Astrocyte (in vitro differentiated cells and primary cell): ENCODE data around the gene TMEM184A. TPM values are rescaled to one million over a fixed set of nuclear protein-coding genes. Genes with fewer than 3 reads are reported as not detected.

Experiments
- DNase-seq: peaks from one replicate; pipeline ENCODE4 v3.0.0-alpha.2; 2010; ENCODE audit warnings: low read depth
- FAIRE-seq: peaks from 2 replicates; lab custom pipeline; 2011; peaks lifted over from hg19 to GRCh38; lab: Jason Lieb, UNC
- H2AFZ ChIP-seq: 2 replicates; pipeline ENCODE4 v1.6.0; 2012; ENCODE audit warnings: low read depth, low read length, inconsistent platforms
- H3K27ac ChIP-seq: 2 replicates; pipeline ENCODE4 v1.5.1; 2011; ENCODE audit warnings: low read depth, low read length, inconsistent platforms
- H3K27me3 ChIP-seq: 2 replicates; pipeline ENCODE4 v1.6.0; 2011; ENCODE audit warnings: low read length, inconsistent platforms; ENCODE audit not compliant: insufficient read depth
- H3K36me3 ChIP-seq: 2 replicates; pipeline ENCODE4 v1.5.1; 2011; ENCODE audit warnings: low read length, inconsistent platforms; ENCODE audit not compliant: insufficient read depth
- H3K4me1 ChIP-seq: 2 replicates; pipeline ENCODE4 v1.5.1; 2011; ENCODE audit warnings: low read length, inconsistent platforms; ENCODE audit not compliant: insufficient read depth
- H3K4me2 ChIP-seq: 2 replicates; pipeline ENCODE4 v1.6.0; 2012; ENCODE audit warnings: low read length, inconsistent platforms
- H3K4me3 ChIP-seq: 2 replicates; pipeline ENCODE4 v1.5.1; 2011; ENCODE audit warnings: low read depth, mild to moderate bottlenecking, low read length, inconsistent platforms; ENCODE audit not compliant: insufficient read depth
- H3K79me2 ChIP-seq: 2 replicates; pipeline ENCODE4 v1.6.0; 2012; ENCODE audit warnings: mild to moderate bottlenecking, low read length, inconsistent platforms; ENCODE audit not compliant: insufficient read depth
- H3K9ac ChIP-seq: 2 replicates; pipeline ENCODE4 v1.6.0; 2012; ENCODE audit warnings: mild to moderate bottlenecking, low read length, inconsistent platforms
- H3K9me3 ChIP-seq: 2 replicates; pipeline ENCODE4 v1.5.1; 2012; ENCODE audit warnings: low read depth, mild to moderate bottlenecking, low read length, inconsistent platforms; ENCODE audit not compliant: insufficient read depth
- H4K20me1 ChIP-seq: 2 replicates; pipeline ENCODE4 v1.6.0; 2012; ENCODE audit warnings: low read length, inconsistent platforms; ENCODE audit not compliant: insufficient read depth
- H3K27ac Mint-ChIP-seq: one replicate; pipeline ENCODE4 v1.8.0; 2021; ENCODE audit warnings: mild to moderate bottlenecking, mixed read lengths; ENCODE audit not compliant: unreplicated experiment
- H3K27me3 Mint-ChIP-seq: one replicate; pipeline ENCODE4 v1.8.0; 2021; ENCODE audit warnings: low read depth, mixed read lengths; ENCODE audit not compliant: unreplicated experiment
- H3K36me3 Mint-ChIP-seq: one replicate; pipeline ENCODE4 v1.8.0; 2021; ENCODE audit warnings: low read depth, mixed read lengths; ENCODE audit not compliant: unreplicated experiment
- H3K4me1 Mint-ChIP-seq: one replicate; pipeline ENCODE4 v1.8.0; 2021; ENCODE audit warnings: low read depth, mixed read lengths; ENCODE audit not compliant: unreplicated experiment
- H3K4me3 Mint-ChIP-seq: one replicate; pipeline ENCODE4 v1.8.0; 2021; ENCODE audit warnings: mild to moderate bottlenecking, moderate library complexity, mixed read lengths; ENCODE audit not compliant: unreplicated experiment
- H3K9me3 Mint-ChIP-seq: one replicate; pipeline ENCODE4 v1.8.0; 2021; ENCODE audit warnings: mild to moderate bottlenecking, mixed read lengths; ENCODE audit not compliant: unreplicated experiment
- EZH2 ChIP-seq: IDR thresholded peaks from 2 replicates; pipeline ENCODE4 v1.6.1; 2012; ENCODE audit warnings: mild to moderate bottlenecking, low read length, inconsistent platforms; ENCODE audit not compliant: insufficient read depth
- total RNA-seq: library from RNA; stranded (reverse); gene quantifications from 2 replicates; pipeline ENCODE4 v1.2.1, GENCODE V29; 2021
- TF ChIP-seq, protein P1 (sequence below): IDR thresholded peaks from 2 replicates; pipeline ENCODE4 v1.5.1; 2011; ENCODE audit warnings: low read depth, mild to moderate bottlenecking, inconsistent platforms, low read length, moderate library complexity; ENCODE audit not compliant: insufficient read depth

TMEM184A gene
- total RNA-seq, 1 donor from 2014 or later, result 2.1 TPM

DNA sequence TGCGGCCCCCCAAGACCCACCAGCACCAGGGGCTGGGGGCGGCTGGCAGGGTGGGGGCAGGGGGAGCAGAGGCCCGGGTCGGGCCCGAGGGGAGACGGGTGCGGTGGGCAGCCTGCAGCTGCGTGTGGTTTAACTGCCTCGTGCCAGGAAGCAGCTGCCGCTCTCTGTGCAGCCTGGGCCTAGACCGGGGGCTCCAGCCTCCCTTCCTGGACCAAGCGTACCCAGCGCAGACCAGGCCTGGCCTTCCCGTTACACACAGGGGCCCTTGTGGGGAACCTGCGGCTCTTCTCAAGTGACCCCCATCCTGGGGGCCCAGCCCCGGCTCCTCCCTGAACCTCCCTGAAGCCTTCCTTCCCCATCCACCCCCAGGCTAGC lies 45.2 kb downstream of the TMEM184A start:
- H4K20me1 ChIP-seq, result no peaks in the 10 kb centered on the region
- no peak overlapping the region for H3K9ac ChIP-seq
- Mint-ChIP-seq H3K4me1 (no peaks in the 10 kb centered on the region), H3K9me3 (no peaks in the 10 kb centered on the region), H3K27ac (no peak overlapping the region), H3K36me3 (no peaks in the 10 kb centered on the region), H3K4me3 (no peak overlapping the region), H3K27me3 (no peaks in the 10 kb centered on the region)
- H3K27me3 ChIP-seq, result no peaks in the 10 kb centered on the region
- no peak overlapping the region for H3K27ac ChIP-seq
- no peaks in the 10 kb centered on the region for H3K36me3 ChIP-seq
- H3K4me2 ChIP-seq, result no peak overlapping the region
- no peaks in the 10 kb centered on the region for H3K79me2 ChIP-seq
- no peak for DNase-seq
- H3K4me3 ChIP-seq, result no peak overlapping the region
- no peak overlapping the region for H2AFZ ChIP-seq
- TF ChIP-seq, protein P1, sequence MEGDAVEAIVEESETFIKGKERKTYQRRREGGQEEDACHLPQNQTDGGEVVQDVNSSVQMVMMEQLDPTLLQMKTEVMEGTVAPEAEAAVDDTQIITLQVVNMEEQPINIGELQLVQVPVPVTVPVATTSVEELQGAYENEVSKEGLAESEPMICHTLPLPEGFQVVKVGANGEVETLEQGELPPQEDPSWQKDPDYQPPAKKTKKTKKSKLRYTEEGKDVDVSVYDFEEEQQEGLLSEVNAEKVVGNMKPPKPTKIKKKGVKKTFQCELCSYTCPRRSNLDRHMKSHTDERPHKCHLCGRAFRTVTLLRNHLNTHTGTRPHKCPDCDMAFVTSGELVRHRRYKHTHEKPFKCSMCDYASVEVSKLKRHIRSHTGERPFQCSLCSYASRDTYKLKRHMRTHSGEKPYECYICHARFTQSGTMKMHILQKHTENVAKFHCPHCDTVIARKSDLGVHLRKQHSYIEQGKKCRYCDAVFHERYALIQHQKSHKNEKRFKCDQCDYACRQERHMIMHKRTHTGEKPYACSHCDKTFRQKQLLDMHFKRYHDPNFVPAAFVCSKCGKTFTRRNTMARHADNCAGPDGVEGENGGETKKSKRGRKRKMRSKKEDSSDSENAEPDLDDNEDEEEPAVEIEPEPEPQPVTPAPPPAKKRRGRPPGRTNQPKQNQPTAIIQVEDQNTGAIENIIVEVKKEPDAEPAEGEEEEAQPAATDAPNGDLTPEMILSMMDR, result no peak
- TF ChIP-seq EZH2, result no peak
- peaks cover 19% of the 10 kb centered on the region for H3K4me1 ChIP-seq
- no peak for FAIRE-seq
- H3K9me3 ChIP-seq, result no peaks in the 10 kb centered on the region

DNA sequence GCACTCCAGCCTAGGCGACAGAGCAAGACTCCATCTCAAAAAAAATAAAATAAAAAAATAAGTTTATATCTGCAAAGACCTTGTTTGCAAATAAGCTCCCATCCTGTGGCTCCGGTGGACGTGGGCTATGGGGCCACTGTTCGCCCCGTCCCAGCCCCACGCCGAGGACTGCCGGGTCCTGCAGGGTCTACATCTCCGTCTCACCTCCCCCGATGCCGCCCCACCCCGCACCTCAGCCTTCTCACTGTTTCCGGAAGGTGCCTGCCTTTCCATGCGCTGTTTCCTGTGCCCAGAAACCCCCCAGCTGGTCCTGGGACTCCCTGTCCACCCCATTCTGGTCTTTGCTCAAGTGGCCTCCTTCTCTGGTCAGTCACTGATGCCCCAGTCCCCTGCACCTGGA lies 46.8 kb downstream of the TMEM184A start:
- no peaks in the 10 kb centered on the region for H4K20me1 ChIP-seq
- Mint-ChIP-seq H3K9me3 (no peaks in the 10 kb centered on the region), H3K4me3 (no peak overlapping the region), H3K27ac (no peak overlapping the region), H3K27me3 (no peaks in the 10 kb centered on the region), H3K36me3 (no peaks in the 10 kb centered on the region), H3K4me1 (no peaks in the 10 kb centered on the region)
- no peaks in the 10 kb centered on the region for H3K79me2 ChIP-seq
- H3K4me1 ChIP-seq, result peaks cover 15% of the 10 kb centered on the region
- H3K27ac ChIP-seq, result no peak overlapping the region
- no peaks in the 10 kb centered on the region for H3K9me3 ChIP-seq
- DNase-seq, result no peak
- no peak overlapping the region for H3K9ac ChIP-seq
- no peak overlapping the region for H2AFZ ChIP-seq
- no peaks in the 10 kb centered on the region for H3K36me3 ChIP-seq
- H3K27me3 ChIP-seq, result no peaks in the 10 kb centered on the region
- no peak overlapping the region for H3K4me3 ChIP-seq
- no peak overlapping the region for H3K4me2 ChIP-seq
- no peak for FAIRE-seq
- TF ChIP-seq, protein P1, result no peak
- no peak for TF ChIP-seq EZH2

DNA sequence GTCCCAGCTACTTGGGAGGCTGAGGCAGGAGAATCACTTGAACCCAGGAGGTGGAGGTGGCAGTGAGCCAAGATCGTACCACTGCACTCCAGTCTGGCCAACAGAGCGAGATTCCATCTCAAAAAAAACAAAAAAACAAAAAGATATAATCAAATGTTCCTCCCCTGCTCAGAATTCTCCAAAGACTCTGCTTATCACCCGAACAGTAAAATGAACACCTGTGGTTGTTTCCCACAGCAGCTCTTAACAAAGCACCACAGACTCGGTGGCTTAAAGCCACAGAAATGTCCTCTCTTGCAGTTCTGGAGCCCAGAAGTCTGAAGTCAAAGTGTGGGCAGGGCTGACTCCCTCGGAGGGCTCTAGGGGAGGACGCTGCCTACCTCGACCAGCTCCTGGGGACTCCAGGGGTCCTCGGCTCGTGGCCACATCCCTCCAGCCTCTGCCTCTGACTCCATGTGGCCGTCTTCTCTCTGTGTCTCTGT lies 47.7 kb downstream of the TMEM184A start:
- no peak overlapping the region for H3K27ac Mint-ChIP-seq
- H3K4me3 ChIP-seq, result no peak overlapping the region
- H3K36me3 Mint-ChIP-seq, result no peaks in the 10 kb centered on the region
- H3K4me1 Mint-ChIP-seq, result no peaks in the 10 kb centered on the region
- no peak overlapping the region for H3K4me2 ChIP-seq
- no peaks in the 10 kb centered on the region for H3K9me3 Mint-ChIP-seq
- peaks cover 8% of the 10 kb centered on the region for H3K79me2 ChIP-seq
- H2AFZ ChIP-seq, result no peak overlapping the region
- TF ChIP-seq, protein P1, result no peak
- no peak for TF ChIP-seq EZH2
- no peak for FAIRE-seq
- no peak overlapping the region for H3K27ac ChIP-seq
- H3K27me3 ChIP-seq, result no peaks in the 10 kb centered on the region
- DNase-seq, result no peak
- peaks cover 11% of the 10 kb centered on the region for H3K4me1 ChIP-seq
- H4K20me1 ChIP-seq, result peaks cover 6% of the 10 kb centered on the region
- no peaks in the 10 kb centered on the region for H3K36me3 ChIP-seq
- H3K9ac ChIP-seq, result no peak overlapping the region
- H3K9me3 ChIP-seq, result no peaks in the 10 kb centered on the region
- H3K27me3 Mint-ChIP-seq, result no peaks in the 10 kb centered on the region
- no peak overlapping the region for H3K4me3 Mint-ChIP-seq
